ENCODE measurements around the gene TMEM207. TPM values are rescaled to one million over a fixed set of nuclear protein-coding genes. Genes with fewer than 3 reads are reported as not detected.
A peak's percentile ranks its signal among the peaks of the same experiment; 100 is the strongest.

Gene TMEM207
- total and polyA plus RNA-seq, 2 of the 8 experiments (the other 6 are each of a cell fraction or from before 2014, with no cell fraction given) = not detected

DNA sequence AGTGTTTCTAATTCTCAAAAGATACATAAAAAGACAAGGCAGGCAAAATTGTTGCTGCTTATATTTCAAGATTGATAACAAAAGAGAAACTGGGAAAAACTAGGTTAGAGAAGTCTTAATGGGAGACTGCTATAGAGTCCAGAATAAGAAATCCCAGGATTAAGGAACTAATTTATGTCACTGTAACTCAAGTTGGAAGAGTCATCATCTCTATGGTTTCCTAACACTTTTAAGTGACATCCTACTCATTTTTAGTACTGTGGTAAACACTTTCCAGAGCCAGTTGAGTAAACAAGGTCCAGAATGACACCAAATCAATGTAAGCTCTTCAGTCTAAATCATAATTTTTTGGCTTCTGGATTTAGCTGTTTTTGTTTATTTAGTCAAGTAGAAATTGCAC is 53.7 kb downstream of the TMEM207 start:
- H3K27me3 ChIP-seq (replicated peaks in 1 of 4; ENCODE audit: control insufficient read depth in 3 of 4, extremely low read depth in 1 of 4, insufficient read depth in 3 of 4, low read length in 3 of 4) = no peaks in the 10 kb centered on the region
- no peak overlapping the region for H4K5ac ChIP-seq (ENCODE audit: insufficient read length, low read depth, low read length)
- H3K79me2 ChIP-seq (ENCODE audit: control insufficient read depth in 1 of 2, insufficient read depth in 2 of 2, low read length in 2 of 2) = no peaks in the 10 kb centered on the region
- H4K20me1 ChIP-seq (replicated peaks in 1 of 2; ENCODE audit: control insufficient read depth in 1 of 2, insufficient read depth in 2 of 2, low read length in 2 of 2) = no peaks in the 10 kb centered on the region
- H2BK20ac ChIP-seq (ENCODE audit: low read length) = no peak overlapping the region
- no peak overlapping the region for H2BK5ac ChIP-seq (ENCODE audit: low read depth, low read length)
- H3K14ac ChIP-seq (ENCODE audit: insufficient read length) = no peak overlapping the region
- no peak overlapping the region for H2BK120ac ChIP-seq (replicated peaks; ENCODE audit: low read depth, low read length)
- no peak overlapping the region for H2AK5ac ChIP-seq (ENCODE audit: low read depth, low read length)
- H3K56ac ChIP-seq (replicated peaks; ENCODE audit: insufficient read length, low read depth, low read length) = no peak overlapping the region
- ChIA-PET CTCF (ENCODE audit: partially characterized antibody) (interaction anchor here (0.8 kb wide), 1 partner anchor 12 kb away, joined by 3 read pairs; no protein-coding TSS in a partner anchor), POLR2A (ENCODE audit: partially characterized antibody) (no interaction called here)
- no peak overlapping the region for H3K4ac ChIP-seq (replicated peaks; ENCODE audit: insufficient read length, low read depth, low read length)
- no peaks in the 10 kb centered on the region for H3K36me3 ChIP-seq (ENCODE audit: control insufficient read depth in 2 of 4, insufficient read depth in 4 of 4, low read length in 3 of 4)
- no peak overlapping the region for H3K4me3 ChIP-seq (ENCODE audit: extremely low read depth in 1 of 4, insufficient read depth in 2 of 4, low read depth in 3 of 4, low read length in 4 of 4)
- H3K4me1 ChIP-seq (replicated peaks in 1 of 4; ENCODE audit: control insufficient read depth in 3 of 4, insufficient read depth in 4 of 4, low read length in 3 of 4) = no peaks in the 10 kb centered on the region
- H3K9ac ChIP-seq (replicated peaks in 1 of 4; ENCODE audit: extremely low read depth in 1 of 4, low read depth in 3 of 4, low read length in 3 of 4) = peak overlapping the region in 1 of 4 experiments; percentile 8; a peak in 1 of 7 replicates
- no peak overlapping the region for H3K18ac ChIP-seq (ENCODE audit: extremely low read depth, low read length)
- no peaks in the 10 kb centered on the region for H3K79me1 ChIP-seq (ENCODE audit: low read depth, low read length)
- no peak overlapping the region for H2BK15ac ChIP-seq (ENCODE audit: low read length)
- no peak overlapping the region for H4K91ac ChIP-seq (replicated peaks; ENCODE audit: insufficient read length, low read length)
- H3K4me2 ChIP-seq (ENCODE audit: insufficient read depth in 1 of 2, low read depth in 2 of 2, low read length in 2 of 2) = no peak overlapping the region
- H3K27ac ChIP-seq (ENCODE audit: low read depth, low read length) = no peak overlapping the region
- H4K8ac ChIP-seq (ENCODE audit: extremely low read depth, insufficient read depth, low read length) = no peak overlapping the region
- H3K23ac ChIP-seq (ENCODE audit: insufficient read length) = no peak overlapping the region
- no peaks in the 10 kb centered on the region for H3K9me3 ChIP-seq (ENCODE audit: insufficient read depth in 2 of 2, low read depth in 1 of 2, low read length in 1 of 2)
- no peak for FAIRE-seq
- no peak overlapping the region for H2BK12ac ChIP-seq (ENCODE audit: low read depth, low read length)
- no peak for DNase-seq (ENCODE audit: low read depth in 1 of 2, low spot score in 2 of 2)
- no peaks in the 10 kb centered on the region for H3K23me2 ChIP-seq (ENCODE audit: low read depth, low read length)
- no peak overlapping the region for H2AFZ ChIP-seq (ENCODE audit: low read length)
- TF ChIP-seq TAF7 (optimal IDR thresholded peaks at IDR 0.05; ENCODE audit: borderline replicate concordance, low read depth, low read length) (no peak), HDAC6 (IDR thresholded peaks at IDR 0.05; ENCODE audit: low read depth, low read length) (no peak), MAX (IDR thresholded peaks at IDR 0.05) (no peak), JUND (IDR thresholded peaks at IDR 0.05; ENCODE audit: low read length) (no peak), PHF8 (conservative IDR thresholded peaks at IDR 0.05; ENCODE audit: low read depth, low read length) (no peak), GABPA (IDR thresholded peaks at IDR 0.05; ENCODE audit: borderline replicate concordance, insufficient read depth, low read length) (no peak), TEAD4 (IDR thresholded peaks at IDR 0.05; ENCODE audit: low read depth, low read length) (no peak), SIRT6 (IDR thresholded peaks at IDR 0.05; ENCODE audit: low read length) (no peak), CHD1 (IDR thresholded peaks at IDR 0.05; ENCODE audit: low read depth, low read length) (no peak), EGR1 (IDR thresholded peaks at IDR 0.05; ENCODE audit: borderline replicate concordance, low read depth, low read length) (no peak), BACH1 (IDR thresholded peaks at IDR 0.05; ENCODE audit: low read length) (no peak), CHD2 (IDR thresholded peaks at IDR 0.05; ENCODE audit: low read length) (no peak), NANOG (IDR thresholded peaks at IDR 0.05; ENCODE audit: insufficient read depth, low read depth, low read length, poor library complexity, severe bottlenecking) (no peak), BRCA1 (IDR thresholded peaks at IDR 0.05; ENCODE audit: low read depth, low read length) (no peak)
- TF ChIP-seq, protein P1, sequence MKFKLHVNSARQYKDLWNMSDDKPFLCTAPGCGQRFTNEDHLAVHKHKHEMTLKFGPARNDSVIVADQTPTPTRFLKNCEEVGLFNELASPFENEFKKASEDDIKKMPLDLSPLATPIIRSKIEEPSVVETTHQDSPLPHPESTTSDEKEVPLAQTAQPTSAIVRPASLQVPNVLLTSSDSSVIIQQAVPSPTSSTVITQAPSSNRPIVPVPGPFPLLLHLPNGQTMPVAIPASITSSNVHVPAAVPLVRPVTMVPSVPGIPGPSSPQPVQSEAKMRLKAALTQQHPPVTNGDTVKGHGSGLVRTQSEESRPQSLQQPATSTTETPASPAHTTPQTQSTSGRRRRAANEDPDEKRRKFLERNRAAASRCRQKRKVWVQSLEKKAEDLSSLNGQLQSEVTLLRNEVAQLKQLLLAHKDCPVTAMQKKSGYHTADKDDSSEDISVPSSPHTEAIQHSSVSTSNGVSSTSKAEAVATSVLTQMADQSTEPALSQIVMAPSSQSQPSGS (IDR thresholded peaks at IDR 0.05; ENCODE audit: low read length) = no peak

Data from H1 (cell line).